Activated CD8-positive, alpha-beta memory T cell treated with anti-CD3 and anti-CD28 coated beads, Interleukin-2, amount 50 U/mL, for 1 hour (primary cell): ENCODE measurements around the gene TBX15.
"Not testable (repeated sequence)": the region's sequence is repeated elsewhere in the genome, so short reads cannot be mapped to it uniquely, and the experiment has no call there.

Source experiments
- DNase-seq: peaks from one replicate; pipeline ENCODE4 v3.0.0-alpha.2; 2020; ENCODE audit errors: extremely low read depth

TBX15 gene

DNA sequence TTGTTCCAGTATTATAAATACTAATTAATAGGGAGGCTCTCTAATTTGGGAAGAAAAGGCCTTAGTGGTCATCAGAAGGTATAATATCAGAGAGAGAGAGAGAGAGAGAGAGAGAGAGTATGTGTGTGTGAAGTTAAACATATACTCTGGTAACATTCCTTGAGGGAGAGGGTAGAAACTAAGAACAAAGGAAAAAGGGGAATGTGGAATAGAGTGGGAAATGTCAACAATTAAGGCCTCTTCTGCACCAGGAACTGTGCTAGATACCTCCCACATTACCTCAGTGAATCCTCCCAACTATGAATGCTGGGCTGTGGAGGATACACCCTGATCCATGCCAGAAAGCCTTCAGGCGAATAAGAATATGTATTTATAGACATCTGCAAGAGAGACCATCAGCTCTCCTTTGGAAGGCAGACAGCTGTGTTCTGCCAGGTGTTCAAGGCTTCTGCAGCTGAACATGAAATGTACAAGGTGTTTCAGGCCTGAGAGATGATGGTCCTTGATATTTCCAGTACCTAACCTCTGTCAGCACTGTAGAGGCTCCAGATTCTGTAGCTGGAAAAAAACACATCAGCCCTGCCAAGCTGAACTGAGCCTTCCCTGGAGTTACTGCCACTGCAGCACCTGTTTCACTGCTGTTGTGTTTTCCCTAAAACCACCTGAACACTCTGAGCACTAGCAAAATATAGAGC is 29.1 kb downstream of the TBX15 start:
- DNase-seq: no peak

DNA sequence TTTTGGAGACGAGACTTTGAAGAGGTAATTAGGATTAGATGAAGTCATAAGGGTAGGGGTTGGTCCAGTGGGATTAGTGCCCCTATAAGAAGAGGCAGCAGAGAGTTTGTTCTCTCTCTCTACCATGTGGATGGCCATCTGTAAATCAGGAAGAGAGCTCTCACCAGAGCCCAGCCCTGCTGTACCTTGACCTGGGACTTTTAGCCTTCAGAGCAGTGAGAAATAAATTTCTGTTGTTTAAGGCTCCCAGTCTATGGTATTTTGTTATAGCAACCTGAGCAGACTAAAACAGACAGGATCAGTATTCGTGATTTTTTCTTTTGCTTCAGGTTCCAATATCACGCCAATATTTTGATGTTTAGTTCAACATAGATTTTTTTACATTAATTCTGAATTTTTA is 30.0 kb downstream of the TBX15 start:
- DNase-seq: no peak

DNA sequence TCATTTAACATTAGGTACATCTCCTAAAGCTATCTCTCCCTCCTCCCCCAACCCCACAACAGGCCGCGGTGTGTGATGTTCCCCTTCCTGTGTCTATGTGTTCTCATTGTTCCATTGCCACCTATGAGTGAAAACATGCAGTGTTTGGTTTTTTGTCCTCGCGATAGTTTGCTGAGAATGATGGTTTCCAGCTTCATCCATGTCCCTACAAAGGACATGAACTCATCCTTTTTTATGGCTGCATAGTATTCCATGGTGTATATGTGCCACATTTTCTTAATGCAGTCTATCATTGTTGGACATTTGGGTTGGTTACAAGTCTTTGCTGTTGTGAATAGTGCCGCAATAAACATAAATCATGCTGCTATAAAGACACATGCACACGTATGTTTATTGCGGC is 30.6 kb downstream of the TBX15 start:
- not testable (repeated sequence) for DNase-seq

DNA sequence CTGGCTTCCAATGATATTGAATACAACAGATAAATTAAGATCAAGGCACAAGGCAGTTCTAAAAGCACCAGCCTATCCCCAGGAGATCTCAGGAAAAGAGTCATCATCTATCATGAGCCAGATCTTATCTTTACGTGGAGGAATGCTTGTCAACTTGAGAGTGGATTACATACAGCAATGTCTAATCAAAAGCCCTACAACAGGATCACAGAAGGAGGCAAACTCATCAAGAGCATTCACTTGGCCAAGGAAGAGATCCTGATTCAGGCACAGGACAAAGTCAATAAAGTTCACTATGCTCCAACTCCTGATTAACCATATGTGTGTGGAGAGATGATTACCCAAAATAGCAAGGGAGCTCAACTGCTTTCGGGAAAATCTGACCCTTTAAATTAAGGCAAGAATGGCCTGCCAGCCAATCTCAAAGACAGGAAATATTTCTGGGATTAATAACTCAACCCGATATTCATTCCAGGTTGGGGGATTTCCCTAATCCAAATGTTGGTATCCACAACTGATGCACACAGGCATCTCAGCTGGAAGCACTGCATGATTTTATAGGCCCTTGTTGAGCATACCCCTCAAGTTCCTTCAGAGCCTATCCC is 33.7 kb downstream of the TBX15 start:
- DNase-seq: no peak

DNA sequence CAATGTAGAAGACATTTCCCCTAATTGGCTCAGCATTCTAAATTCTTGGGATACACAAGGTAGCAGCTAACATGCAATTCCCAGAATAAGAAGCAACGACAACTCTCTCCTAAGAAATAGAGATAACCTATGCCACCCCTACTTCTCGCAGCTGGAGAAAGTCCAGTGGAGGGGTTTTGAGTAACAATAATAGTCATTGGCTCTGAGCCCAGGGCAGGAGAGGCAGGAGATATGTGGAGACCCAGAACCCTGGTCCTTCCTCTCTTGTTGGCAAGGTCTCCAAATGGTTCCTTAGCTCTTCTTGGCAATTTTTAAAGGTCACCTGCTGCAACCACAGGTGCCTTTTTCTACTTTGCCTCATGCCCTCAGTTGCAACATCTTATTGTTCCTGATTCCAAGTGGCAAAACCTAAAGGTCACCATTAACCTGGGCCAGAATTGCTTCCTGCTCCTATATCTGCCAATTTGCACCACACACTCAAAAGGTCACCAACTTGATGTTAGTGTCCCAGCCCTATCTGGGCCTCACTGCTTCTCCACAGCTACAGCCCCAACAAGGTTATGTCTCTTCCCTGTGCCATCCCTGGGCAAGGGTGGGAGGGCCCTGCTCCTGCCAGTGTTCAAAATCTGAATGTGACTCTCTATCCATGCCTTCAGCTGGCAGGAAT is 36.7 kb downstream of the TBX15 start:
- DNase-seq: no peak

DNA sequence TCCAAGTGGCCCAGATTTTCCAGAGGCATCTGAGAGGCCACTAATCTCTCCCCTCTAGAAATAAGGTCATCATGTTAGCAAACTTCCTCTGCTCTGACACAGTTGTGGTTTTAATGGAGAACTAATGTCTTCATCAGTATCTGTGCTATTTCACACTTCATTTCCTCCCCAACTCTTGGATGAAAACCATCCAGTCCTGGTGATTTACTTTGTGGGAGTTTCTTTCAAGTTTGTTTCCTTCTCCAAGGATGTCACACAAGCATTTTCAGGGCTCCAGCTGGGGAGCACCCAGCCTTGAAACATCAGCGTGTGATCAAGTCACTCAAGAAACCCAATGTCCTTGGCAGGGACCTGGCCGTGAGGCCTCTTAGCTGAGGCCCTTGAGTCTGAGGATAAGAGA is 38.8 kb downstream of the TBX15 start:
- DNase-seq: no peak

DNA sequence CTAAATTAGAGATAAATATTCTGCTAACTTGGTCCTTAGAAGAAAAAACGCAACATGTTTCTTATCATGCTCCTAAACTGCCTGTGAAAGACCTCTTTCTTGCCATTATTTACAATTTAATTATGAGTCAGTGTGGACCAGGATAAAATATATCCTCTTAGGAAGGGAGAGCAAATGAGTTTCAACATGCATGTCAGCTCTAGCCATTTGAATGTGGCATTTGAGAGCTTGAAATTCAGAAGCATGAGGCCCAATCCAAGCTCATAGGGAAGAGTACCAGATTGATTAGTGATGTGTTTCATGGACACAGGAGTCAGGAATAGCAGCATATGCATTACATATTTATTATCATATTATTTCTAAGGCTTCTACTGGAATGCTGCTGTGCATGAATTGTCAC is 39.3 kb downstream of the TBX15 start:
- DNase-seq: no peak

DNA sequence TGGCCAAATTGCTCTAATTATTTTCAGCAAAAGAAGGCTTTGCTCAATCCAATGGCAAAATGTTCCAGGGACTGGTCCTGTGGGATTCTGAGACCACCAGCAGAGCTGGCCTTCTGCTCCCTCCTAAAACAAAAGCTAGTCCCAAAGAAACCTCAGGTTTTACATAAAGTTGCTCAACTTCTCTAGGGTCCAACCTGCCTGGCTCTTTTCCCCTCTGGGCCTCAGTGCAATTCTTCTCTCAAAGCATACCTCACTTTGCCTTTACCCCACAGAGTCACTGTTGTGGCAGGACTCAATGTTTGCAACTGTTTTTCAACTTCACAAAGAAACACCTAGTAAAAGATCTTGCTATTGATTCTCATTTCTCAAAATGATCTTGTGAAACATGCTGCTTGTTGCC is 39.8 kb downstream of the TBX15 start:
- DNase-seq: no peak

DNA sequence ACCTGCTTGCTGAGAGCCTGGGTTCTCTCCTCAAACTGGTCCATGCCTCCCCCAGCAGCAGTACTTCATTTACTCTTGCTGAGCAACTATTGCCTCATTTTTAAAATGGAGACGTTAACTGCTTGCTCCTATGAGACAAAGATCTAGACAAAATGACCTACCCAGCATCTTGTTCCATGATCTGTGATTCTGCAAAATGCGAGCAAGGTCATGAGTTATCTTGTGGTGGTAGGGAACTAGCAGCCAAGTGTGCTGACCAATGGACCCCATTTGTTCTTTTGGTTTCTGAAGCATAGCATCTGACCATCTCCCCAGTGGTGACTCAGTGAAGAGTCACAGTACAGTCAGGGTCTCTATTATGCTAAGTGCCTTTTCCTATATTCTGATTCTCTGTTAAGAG is 40.4 kb downstream of the TBX15 start:
- no peak for DNase-seq

DNA sequence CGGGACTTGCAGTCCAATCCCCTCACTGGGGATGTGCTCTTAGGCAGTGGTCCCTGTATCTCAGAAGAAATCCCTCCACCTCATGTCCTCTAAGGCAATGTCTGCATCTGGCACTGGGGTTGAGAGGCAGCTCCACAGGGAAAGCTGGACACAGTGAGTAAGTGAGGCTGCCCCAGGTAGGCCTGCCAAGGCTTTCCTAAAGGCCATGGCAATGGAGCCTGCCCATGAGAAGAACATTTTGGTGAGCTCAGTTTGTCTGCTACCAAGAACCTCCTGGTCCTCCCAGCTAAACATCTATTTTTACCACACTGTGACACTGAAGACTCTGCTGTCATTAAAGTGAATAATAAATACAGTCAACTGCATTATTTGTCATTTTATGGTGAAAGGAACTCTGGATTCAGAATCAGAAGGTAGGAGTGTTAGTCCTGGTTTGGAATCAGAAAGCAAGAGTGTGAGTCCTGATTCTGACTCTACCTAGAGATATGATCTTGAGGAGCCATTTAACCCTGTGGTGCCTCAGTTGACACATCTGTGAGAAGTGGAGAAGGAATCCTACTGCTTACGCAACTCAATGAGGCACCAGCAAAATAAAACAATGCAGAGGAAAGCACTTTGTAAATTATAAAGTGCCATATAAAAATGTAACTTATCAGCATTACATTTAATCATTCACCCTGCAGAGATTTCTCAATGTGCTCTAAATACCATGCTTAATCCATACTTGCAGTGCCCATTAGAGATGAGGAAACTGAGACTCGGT is 41.0 kb downstream of the TBX15 start:
- no peak for DNase-seq

DNA sequence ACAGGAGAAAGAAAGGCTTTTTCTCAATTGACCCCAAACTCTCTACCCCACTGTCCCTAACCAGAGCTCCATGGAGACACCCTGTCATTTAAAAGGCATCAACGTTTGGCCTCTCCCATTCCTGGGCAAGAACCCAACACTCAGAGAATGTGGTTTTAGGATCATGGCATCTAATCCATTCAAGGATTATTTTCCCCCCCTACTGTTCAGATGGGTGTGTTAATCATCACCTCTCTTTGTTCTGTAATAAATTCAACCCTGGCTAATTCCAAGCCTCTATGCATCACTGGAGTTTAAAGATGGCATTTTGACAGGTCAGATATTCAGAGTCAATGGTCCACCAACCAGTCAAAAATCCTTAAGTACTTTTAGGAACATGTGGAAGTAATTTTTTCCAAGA is 42.7 kb downstream of the TBX15 start:
- no peak for DNase-seq

DNA sequence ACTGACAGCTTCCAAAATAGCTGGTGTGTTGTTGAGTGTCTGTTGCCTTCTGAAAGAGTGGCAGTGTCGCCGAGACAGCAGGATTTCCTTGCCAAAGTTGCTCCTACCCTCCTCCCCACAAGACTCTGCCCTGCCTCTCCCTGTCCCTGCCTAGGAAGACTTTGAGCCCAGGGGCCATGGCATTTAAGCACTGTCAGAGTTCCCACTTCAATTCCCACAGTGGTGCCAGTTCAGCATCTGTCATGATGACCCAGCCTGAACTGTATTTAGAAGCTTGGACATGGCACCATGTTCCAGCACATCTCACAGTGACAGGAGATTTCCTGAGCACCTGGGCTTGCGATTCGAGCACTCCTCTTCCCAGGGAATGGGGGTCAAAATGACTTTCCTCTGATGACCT is 43.6 kb downstream of the TBX15 start:
- DNase-seq: no peak

DNA sequence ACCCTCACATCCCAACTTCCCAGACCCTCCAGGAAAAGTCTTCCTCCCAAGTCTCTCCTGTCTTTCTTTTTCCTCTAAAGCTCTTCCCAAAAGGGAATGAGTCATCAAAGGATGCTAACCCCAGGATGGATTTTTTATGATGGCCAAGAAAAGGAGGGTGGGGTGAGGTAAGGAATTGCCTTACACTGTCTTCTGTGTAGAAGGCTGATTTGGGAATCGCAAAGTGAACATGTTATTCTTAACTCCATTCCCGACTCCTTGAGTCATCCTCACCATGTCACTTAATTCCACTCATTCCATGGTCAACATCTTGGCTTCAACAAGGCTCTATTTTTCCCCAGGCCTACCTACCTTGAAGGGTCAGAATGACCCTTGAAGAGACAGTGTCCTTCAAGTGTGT is 44.0 kb downstream of the TBX15 start:
- no peak for DNase-seq

DNA sequence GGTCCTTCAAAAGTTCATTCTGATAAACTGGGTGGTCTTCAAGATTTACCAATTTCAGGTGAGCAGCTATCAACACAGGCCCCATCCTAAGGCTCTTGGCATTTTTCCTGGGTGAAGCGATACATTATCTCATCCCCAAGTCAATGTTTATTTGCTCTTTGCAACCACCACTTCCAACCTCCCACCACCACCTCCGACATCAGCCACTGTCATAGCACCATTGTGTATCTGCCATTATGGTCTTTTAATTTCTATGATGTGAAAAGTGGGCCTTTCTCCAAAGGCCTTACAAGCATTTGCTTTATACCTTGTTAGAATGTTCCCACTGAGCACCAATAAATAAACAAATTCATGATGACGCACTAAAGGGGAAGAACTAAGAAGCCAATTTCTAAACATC is 47.2 kb downstream of the TBX15 start:
- no peak for DNase-seq

DNA sequence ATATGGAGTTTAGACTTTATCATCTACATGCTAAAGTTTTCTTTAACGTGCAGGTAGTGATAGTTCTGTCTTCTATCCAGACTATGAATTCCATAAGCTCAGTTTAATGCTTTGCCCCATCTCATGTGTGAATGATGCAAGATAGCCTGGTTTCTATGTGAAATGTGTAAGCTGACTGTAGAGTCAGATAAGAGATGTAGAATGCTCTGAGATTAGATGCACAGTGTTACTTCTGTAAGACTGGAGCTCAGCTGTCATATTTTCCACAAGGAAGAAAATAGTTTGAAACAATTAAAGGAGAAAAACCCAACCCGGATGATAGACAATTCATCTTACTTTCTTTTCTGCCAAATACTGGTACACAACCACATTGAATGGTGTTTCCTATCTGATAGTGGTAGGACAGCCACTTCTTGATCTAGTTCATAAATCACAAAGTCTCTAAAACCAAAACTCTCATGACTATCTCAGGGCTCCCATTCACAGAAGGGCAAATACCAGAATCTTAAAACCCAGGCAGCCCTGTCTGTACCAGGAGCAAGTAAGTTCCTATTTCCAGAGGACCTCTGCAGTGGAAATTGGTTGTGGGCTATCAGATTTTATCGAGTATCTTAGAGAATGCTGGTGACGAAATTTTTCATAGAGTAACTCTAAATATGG is 50.6 kb downstream of the TBX15 start:
- DNase-seq: no peak

DNA sequence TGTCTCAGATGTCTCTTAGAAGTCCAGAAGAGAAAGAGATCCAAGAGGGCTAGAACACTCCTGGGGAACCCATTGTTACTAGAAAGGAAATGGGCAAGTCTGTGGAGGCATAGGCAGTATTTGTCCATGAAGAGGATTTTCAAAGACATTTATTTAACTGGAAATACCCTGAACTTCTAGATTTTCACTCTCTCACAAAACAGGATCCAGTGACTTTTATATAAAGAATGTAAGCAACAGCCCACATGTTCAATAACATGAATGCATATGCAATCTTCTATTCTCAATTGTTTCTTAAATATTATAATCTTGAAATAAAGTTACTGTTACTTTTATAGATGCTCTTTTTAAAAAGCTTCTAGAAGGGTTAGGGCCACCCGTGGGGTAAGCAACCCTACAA is 53.4 kb downstream of the TBX15 start:
- DNase-seq: no peak

DNA sequence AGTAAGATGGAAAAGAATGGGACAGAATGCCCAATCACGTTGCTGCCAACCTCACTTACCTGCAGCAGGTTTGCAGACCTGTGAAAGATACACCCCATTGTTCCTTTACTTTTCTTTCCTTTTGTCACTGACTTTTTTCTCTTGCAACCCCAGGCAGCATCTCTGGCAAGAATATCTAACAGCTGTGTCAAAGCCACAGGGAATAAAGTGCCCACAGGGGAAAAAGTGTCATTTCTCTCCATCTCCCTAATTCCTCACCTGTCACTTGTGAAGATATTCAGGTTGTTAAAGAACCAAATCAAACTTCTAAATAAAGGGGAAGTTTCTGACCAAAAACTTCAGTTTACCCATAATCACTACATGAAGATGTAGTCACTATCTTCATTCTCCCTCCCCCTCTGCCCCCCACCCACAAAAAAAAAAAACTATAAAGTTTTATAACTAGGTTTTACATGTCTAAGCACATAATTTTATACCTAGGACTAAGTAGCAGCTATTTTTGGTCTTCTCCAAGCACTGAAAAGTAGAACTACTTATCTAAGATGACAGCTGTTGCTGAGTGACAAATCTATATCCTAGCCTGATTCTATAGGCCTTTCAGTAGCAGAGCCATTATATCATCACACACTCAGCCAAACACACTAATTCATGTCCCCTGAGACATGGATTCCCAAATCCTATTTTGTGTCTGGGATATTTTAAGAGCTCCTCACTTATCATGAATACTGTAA is 54.9 kb downstream of the TBX15 start:
- DNase-seq: no peak

DNA sequence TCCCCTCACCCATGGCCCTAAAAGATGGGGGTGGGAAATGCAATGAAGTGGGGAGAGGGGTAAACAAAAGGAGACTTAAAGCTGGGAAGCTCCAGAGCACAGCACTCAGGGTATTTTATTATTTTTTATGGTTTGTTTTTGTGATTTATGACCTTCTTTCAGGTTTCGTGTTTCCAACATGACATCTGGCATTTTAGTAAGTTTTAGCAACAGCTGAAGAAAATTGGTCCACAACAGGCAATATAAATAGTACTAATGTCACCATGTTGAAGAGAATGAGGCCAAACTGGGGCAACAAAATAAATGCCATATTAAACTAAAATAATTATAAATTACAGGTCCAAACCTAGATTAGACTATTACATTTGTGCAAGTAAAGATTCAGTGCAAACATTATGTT is 56.3 kb downstream of the TBX15 start:
- DNase-seq: no peak

DNA sequence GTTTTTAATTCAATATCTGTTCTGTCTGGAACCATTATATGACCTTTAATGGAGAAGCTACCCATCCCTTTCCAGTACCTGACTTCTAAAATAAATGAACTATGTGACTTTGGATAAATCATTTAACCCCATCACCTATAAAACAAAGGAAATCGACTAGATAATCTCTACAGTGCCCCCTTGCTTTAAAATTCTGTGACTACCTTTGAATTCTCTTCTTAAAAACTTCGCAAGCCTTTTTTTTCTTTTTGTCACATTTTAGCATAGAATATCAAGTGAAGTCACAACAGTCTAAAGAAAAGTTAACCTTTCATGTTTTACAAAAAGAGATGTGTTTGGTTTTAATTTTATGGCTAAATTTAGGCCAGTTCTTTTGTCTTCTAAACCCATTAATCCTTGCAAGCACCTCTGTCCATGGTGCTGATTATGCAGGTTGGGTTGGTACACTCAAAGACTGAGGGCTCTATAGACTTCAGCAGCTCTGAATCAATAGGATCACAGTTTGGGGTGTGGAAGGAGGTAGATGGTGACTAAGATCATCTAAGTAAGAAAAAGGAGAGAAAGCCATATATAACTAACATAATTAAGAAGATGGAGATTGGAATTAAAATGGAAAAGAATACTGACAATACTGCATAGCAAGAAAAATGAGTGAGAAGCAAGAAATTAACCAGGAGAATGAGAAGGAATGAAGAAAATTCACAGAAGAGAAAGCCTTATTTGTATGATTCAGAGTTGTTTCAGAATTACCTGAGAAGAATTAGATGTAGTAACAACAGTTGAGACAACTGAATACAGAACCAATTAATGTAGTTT is 59.2 kb downstream of the TBX15 start:
- no peak for DNase-seq

DNA sequence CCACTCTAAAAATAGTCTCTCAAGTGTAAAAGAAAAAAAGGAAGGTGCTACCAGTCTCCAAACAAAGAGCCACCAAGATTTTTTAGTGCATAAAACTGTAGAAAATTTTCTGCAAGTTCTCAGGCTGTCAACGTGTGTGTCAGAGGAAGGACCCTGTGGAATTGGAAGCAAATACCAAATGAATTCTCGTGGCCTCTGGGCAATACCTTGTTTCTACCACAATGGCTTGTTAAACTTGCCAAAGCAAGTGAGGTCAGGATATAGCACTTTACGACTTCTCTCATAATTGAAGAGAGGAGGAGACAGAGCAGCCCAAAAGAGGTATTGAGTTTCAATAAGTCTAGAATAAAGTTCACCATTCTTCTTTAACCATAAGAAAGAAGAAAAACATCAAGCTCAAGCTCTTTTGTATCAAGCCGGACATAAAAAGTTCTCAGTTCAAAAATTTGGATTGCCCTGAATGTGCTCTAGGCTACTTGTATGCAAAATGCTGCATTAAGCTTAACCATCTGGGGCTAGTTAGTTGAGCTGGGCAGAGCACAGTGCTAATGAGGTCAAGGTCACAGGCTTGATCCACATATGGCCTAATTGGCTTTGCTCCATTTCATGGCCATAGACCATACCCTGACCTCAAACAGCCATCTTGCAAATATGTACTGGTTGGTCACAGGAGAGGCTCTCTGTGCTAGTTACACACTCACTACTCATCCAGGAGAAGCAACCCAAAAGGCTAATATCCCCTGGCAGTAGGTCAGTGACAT is 60.5 kb downstream of the TBX15 start:
- no peak for DNase-seq
